HEK293 (cell line): ENCODE results near the gene NAV2.

Source experiments
- CTCF ChIA-PET: fragments of 350-600 bp; formaldehyde crosslinking; extraction: SDS; loops from one replicate; lab custom pipeline; 2021; ENCODE audit warnings: antibody characterized with exemption; lab: Yijun Ruan, JAX
- POLR2A ChIA-PET: fragments of 300-600 bp; formaldehyde crosslinking; extraction: SDS; loops from one replicate; lab custom pipeline; 2020; ENCODE audit warnings: antibody characterized with exemption, inconsistent platforms; lab: Yijun Ruan, JAX
- H3K27ac ChIP-seq: fragments of 200-500 bp; sonication (Bioruptor generic); 2 replicates; pipeline ENCODE4 v1.5.1; 2014; ENCODE audit warnings: low read depth, low read length, control low read depth, inconsistent platforms; ENCODE audit errors: extremely low read depth
- H3K36me3 ChIP-seq, 2 experiments: fragments of 200-500 bp in 1 of 2; sonication (Bioruptor generic) in 1 of 2; 1 replicate in 1 of 2; 2 replicates in 1 of 2; pipeline ENCODE4 v1.5.1; 2014 to 2017; ENCODE audit warnings: inconsistent platforms in 2 of 2, low read length in 2 of 2; ENCODE audit not compliant: control insufficient read depth in 2 of 2, insufficient read depth in 1 of 2
- H3K4me1 ChIP-seq: fragments of 200-500 bp; sonication (Bioruptor generic); 2 replicates; pipeline ENCODE4 v1.5.1; 2014; ENCODE audit warnings: mild to moderate bottlenecking, low read length, inconsistent platforms; ENCODE audit not compliant: control insufficient read depth, insufficient read depth
- H3K4me3 ChIP-seq: 2 replicates; pipeline ENCODE4 v1.5.1; 2011; ENCODE audit warnings: low read depth, mild to moderate bottlenecking, control low read depth, low read length, moderate library complexity
- H3K9me3 ChIP-seq: fragments of 200-500 bp; sonication (Bioruptor generic); 2 replicates; pipeline ENCODE4 v1.5.1; 2014; ENCODE audit warnings: low read depth, low read length, inconsistent platforms; ENCODE audit not compliant: control insufficient read depth, insufficient read depth
- MYNN ChIP-seq: fragments of 450-650 bp; formaldehyde crosslinking; IDR thresholded peaks from 2 replicates; pipeline ENCODE4 v1.5.1; 2016; ENCODE audit warnings: missing biosample characterization, missing genetic modification characterization, borderline replicate concordance
- TRIM28 ChIP-seq: IDR thresholded peaks from 2 replicates; pipeline ENCODE4 v1.6.1; 2011; ENCODE audit warnings: low read length, control low read depth, borderline replicate concordance
- ZNF169 ChIP-seq: fragments of 450-650 bp; formaldehyde crosslinking; IDR thresholded peaks from 2 replicates; pipeline ENCODE4 v1.5.1; 2016; ENCODE audit warnings: missing biosample characterization, missing genetic modification characterization
- ZNF23 ChIP-seq: fragments of 450-650 bp; formaldehyde crosslinking; IDR thresholded peaks from 2 replicates; pipeline ENCODE4 v1.5.1; 2016; ENCODE audit warnings: missing biosample characterization, missing genetic modification characterization, borderline replicate concordance
- ZNF239 ChIP-seq: fragments of 450-650 bp; formaldehyde crosslinking; IDR thresholded peaks from 2 replicates; pipeline ENCODE4 v1.5.1; 2016; ENCODE audit warnings: missing biosample characterization, missing genetic modification characterization
- ZNF324 ChIP-seq: fragments of 450-650 bp; formaldehyde crosslinking; IDR thresholded peaks from 2 replicates; pipeline ENCODE4 v1.5.1; 2016; ENCODE audit warnings: missing biosample characterization, missing genetic modification characterization
- ZNF354C ChIP-seq: fragments of 450-650 bp; formaldehyde crosslinking; IDR thresholded peaks from 2 replicates; pipeline ENCODE4 v1.5.1; 2016; ENCODE audit warnings: missing biosample characterization, missing genetic modification characterization, low read depth, borderline replicate concordance
- ZNF37A ChIP-seq: fragments of 450-650 bp; IDR thresholded peaks from 2 replicates; pipeline ENCODE4 v1.5.1; 2018; ENCODE audit warnings: missing biosample characterization, missing genetic modification characterization
- ZNF394 ChIP-seq: fragments of 450-650 bp; formaldehyde crosslinking; IDR thresholded peaks from 2 replicates; pipeline ENCODE4 v1.5.1; 2016; ENCODE audit warnings: missing biosample characterization, missing genetic modification characterization, mild to moderate bottlenecking, moderate library complexity, borderline replicate concordance
- ZNF621 ChIP-seq: fragments of 450-650 bp; formaldehyde crosslinking; IDR thresholded peaks from 2 replicates; pipeline ENCODE4 v1.5.1; 2017; ENCODE audit warnings: missing biosample characterization, missing genetic modification characterization
- ZNF629 ChIP-seq: fragments of 450-650 bp; formaldehyde crosslinking; IDR thresholded peaks from 2 replicates; pipeline ENCODE4 v1.5.1; 2017; ENCODE audit warnings: missing biosample characterization, missing genetic modification characterization
- ZNF777 ChIP-seq: fragments of 450-650 bp; formaldehyde crosslinking; IDR thresholded peaks from 2 replicates; pipeline ENCODE4 v1.5.1; 2017; ENCODE audit warnings: missing biosample characterization, missing genetic modification characterization, borderline replicate concordance
- ZNF791 ChIP-seq: fragments of 450-650 bp; formaldehyde crosslinking; IDR thresholded peaks from 2 replicates; pipeline ENCODE4 v1.5.1; 2016; ENCODE audit warnings: missing biosample characterization, missing genetic modification characterization
- ZNF792 ChIP-seq: fragments of 450-650 bp; formaldehyde crosslinking; IDR thresholded peaks from 2 replicates; pipeline ENCODE4 v1.5.1; 2016; ENCODE audit warnings: missing biosample characterization, missing genetic modification characterization
- ZNF830 ChIP-seq: fragments of 450-650 bp; IDR thresholded peaks from 2 replicates; pipeline ENCODE4 v1.5.0; 2018; ENCODE audit warnings: missing biosample characterization, missing genetic modification characterization, low read depth, mild to moderate bottlenecking, moderate library complexity
- ZSCAN18 ChIP-seq: fragments of 450-650 bp; formaldehyde crosslinking; IDR thresholded peaks from 2 replicates; pipeline ENCODE4 v1.5.1; 2016; ENCODE audit warnings: missing biosample characterization, missing genetic modification characterization
- TF ChIP-seq, protein P1 (sequence below): fragments of 450-650 bp; formaldehyde crosslinking; IDR thresholded peaks from 2 replicates; pipeline ENCODE4 v1.5.1; 2016; ENCODE audit warnings: missing biosample characterization, missing genetic modification characterization, low read depth
- TF ChIP-seq, protein P2 (sequence below): sonication (generic); formaldehyde crosslinking; IDR thresholded peaks from 2 replicates; pipeline ENCODE4 v1.8.1; 2022; ENCODE audit warnings: mild to moderate bottlenecking, moderate library complexity, missing genetic modification reagents
- TF ChIP-seq, protein P3 (sequence below): fragments of 450-650 bp; formaldehyde crosslinking; conservative IDR thresholded peaks from 2 replicates; pipeline ENCODE4 v1.5.1; 2016; ENCODE audit warnings: low read depth, missing biosample characterization, missing genetic modification characterization
- TF ChIP-seq, protein P4 (sequence below): fragments of 450-650 bp; formaldehyde crosslinking; IDR thresholded peaks from 2 replicates; pipeline ENCODE4 v1.5.1; 2016; ENCODE audit warnings: missing biosample characterization, missing genetic modification characterization

NAV2 gene

DNA sequence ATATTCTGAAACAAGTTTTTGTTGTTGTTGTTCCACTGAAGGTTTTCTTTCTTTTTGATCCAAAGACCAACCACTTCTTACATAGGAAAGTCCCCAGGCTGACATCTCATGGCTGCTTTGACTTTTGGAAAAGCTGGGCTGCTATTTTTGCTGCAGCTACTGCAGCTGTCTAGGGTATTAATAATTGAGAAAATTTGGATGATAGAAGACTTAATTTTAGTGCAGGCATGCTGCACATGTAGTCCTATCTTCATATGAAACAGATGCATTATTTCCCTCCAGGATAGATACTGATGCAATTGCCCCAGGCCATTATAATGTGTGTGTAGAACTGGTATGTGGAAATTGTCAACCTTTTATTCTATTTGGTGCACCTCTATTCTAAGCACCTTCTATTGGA is 131.4 kb downstream of the NAV2 start:
- no peak overlapping the region for H3K27ac ChIP-seq
- TF ChIP-seq ZNF354C (tag by site-specific recombination) = no peak
- no peak for TF ChIP-seq ZNF777
- no peak for TF ChIP-seq ZNF791 (tag by site-specific recombination)
- TF ChIP-seq ZNF629 (tag by site-specific recombination) = no peak
- no peak for TF ChIP-seq MYNN
- no peaks in the 10 kb centered on the region for H3K9me3 ChIP-seq
- ChIA-PET CTCF (no interaction called here), POLR2A (no interaction called here)
- H3K4me1 ChIP-seq = no peaks in the 10 kb centered on the region
- H3K36me3 ChIP-seq = no peaks in the 10 kb centered on the region
- no peak overlapping the region for H3K4me3 ChIP-seq

DNA sequence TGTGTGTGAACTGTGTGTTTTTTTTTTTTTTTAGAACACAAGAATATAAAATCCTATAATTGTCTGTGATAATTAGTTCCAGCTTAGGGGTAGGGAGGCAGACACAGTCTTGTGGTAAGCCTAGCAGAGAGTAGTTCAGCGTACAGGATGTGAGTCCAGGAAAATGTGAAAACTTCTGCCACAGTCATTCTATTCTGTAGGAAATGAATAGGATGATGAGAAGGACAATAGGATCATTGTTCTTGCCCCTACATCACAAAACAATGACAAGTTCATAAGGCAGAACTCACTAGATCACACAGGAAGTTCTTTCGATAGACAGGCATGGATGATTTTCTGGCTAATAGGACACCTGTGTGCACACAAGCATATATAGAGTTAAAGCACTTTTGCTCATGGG is 132.2 kb downstream of the NAV2 start:
- CTCF ChIA-PET = no interaction called here
- Histone ChIP-seq H3K4me1 (no peaks in the 10 kb centered on the region), H3K9me3 (no peaks in the 10 kb centered on the region)
- TF ChIP-seq ZNF792 (tag by site-specific recombination) (no peak), ZNF169 (tag by site-specific recombination) (no peak), ZNF324 (tag by site-specific recombination) (no peak), ZNF830 (tag by site-specific recombination) (no peak), ZSCAN18 (tag by site-specific recombination) (no peak), ZNF23 (tag by site-specific recombination) (no peak), TRIM28 (no peak), ZNF239 (tag by site-specific recombination) (no peak), ZNF394 (tag by site-specific recombination) (no peak), ZNF621 (tag by site-specific recombination) (no peak), ZNF37A (tag by site-specific recombination) (no peak), ZNF777 (no peak)
- TF ChIP-seq, protein P1, sequence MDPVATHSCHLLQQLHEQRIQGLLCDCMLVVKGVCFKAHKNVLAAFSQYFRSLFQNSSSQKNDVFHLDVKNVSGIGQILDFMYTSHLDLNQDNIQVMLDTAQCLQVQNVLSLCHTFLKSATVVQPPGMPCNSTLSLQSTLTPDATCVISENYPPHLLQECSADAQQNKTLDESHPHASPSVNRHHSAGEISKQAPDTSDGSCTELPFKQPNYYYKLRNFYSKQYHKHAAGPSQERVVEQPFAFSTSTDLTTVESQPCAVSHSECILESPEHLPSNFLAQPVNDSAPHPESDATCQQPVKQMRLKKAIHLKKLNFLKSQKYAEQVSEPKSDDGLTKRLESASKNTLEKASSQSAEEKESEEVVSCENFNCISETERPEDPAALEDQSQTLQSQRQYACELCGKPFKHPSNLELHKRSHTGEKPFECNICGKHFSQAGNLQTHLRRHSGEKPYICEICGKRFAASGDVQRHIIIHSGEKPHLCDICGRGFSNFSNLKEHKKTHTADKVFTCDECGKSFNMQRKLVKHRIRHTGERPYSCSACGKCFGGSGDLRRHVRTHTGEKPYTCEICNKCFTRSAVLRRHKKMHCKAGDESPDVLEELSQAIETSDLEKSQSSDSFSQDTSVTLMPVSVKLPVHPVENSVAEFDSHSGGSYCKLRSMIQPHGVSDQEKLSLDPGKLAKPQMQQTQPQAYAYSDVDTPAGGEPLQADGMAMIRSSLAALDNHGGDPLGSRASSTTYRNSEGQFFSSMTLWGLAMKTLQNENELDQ = no peak
- TF ChIP-seq, protein P2, sequence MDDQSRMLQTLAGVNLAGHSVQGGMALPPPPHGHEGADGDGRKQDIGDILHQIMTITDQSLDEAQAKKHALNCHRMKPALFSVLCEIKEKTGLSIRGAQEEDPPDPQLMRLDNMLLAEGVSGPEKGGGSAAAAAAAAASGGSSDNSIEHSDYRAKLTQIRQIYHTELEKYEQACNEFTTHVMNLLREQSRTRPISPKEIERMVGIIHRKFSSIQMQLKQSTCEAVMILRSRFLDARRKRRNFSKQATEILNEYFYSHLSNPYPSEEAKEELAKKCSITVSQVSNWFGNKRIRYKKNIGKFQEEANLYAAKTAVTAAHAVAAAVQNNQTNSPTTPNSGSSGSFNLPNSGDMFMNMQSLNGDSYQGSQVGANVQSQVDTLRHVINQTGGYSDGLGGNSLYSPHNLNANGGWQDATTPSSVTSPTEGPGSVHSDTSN (CRISPR knock-in tag) = no peak
- TF ChIP-seq, protein P3, sequence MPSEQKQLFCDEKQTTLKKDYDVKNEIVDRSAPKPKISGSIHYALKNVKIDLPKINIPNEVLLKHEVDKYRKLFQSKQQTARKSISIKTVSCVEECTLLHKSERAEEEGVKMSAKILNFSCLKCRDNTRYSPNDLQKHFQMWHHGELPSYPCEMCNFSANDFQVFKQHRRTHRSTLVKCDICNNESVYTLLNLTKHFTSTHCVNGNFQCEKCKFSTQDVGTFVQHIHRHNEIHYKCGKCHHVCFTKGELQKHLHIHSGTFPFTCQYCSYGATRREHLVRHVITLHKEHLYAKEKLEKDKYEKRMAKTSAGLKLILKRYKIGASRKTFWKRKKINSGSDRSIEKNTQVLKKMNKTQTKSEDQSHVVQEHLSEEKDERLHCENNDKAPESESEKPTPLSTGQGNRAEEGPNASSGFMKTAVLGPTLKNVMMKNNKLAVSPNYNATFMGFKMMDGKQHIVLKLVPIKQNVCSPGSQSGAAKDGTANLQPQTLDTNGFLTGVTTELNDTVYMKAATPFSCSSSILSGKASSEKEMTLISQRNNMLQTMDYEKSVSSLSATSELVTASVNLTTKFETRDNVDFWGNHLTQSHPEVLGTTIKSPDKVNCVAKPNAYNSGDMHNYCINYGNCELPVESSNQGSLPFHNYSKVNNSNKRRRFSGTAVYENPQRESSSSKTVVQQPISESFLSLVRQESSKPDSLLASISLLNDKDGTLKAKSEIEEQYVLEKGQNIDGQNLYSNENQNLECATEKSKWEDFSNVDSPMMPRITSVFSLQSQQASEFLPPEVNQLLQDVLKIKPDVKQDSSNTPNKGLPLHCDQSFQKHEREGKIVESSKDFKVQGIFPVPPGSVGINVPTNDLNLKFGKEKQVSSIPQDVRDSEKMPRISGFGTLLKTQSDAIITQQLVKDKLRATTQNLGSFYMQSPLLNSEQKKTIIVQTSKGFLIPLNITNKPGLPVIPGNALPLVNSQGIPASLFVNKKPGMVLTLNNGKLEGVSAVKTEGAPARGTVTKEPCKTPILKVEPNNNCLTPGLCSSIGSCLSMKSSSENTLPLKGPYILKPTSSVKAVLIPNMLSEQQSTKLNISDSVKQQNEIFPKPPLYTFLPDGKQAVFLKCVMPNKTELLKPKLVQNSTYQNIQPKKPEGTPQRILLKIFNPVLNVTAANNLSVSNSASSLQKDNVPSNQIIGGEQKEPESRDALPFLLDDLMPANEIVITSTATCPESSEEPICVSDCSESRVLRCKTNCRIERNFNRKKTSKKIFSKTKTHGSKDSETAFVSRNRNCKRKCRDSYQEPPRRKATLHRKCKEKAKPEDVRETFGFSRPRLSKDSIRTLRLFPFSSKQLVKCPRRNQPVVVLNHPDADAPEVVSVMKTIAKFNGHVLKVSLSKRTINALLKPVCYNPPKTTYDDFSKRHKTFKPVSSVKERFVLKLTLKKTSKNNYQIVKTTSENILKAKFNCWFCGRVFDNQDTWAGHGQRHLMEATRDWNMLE = no peak
- TF ChIP-seq, protein P4, sequence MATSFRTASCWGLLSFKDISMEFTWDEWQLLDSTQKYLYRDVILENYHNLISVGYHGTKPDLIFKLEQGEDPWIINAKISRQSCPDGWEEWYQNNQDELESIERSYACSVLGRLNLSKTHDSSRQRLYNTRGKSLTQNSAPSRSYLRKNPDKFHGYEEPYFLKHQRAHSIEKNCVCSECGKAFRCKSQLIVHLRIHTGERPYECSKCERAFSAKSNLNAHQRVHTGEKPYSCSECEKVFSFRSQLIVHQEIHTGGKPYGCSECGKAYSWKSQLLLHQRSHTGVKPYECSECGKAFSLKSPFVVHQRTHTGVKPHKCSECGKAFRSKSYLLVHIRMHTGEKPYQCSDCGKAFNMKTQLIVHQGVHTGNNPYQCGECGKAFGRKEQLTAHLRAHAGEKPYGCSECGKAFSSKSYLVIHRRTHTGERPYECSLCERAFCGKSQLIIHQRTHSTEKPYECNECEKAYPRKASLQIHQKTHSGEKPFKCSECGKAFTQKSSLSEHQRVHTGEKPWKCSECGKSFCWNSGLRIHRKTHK (tag by site-specific recombination) = no peak
- TF ChIP-seq, all 188 proteins: peak for 0
- Histone ChIP-seq H3K27ac (no peak overlapping the region), H3K4me3 (no peak overlapping the region), H3K36me3 (no peaks in the 10 kb centered on the region)
- POLR2A ChIA-PET = no interaction called here
